Neuron (in vitro differentiated cells): ENCODE data around the gene IDH3B.

Experiments
- H2AFZ ChIP-seq: one replicate; pipeline ENCODE4 v1.6.1; 2013; ENCODE audit warnings: low read depth, mild to moderate bottlenecking, inconsistent platforms, low read length, moderate library complexity
- H3K27me3 ChIP-seq: one replicate; pipeline ENCODE4 v1.6.1; 2013; ENCODE audit warnings: low read length; ENCODE audit not compliant: insufficient read depth
- H3K36me3 ChIP-seq: one replicate; pipeline ENCODE4 v1.6.1; 2013; ENCODE audit warnings: low read length; ENCODE audit not compliant: insufficient read depth
- H3K4me1 ChIP-seq: one replicate; pipeline ENCODE4 v1.6.1; 2013; ENCODE audit warnings: low read length; ENCODE audit not compliant: insufficient read depth
- H3K4me3 ChIP-seq: 2 replicates; pipeline ENCODE4 v1.5.1; 2013; ENCODE audit warnings: mild to moderate bottlenecking, low read length, moderate library complexity
- H3K9me3 ChIP-seq: one replicate; pipeline ENCODE4 v1.6.1; 2013; ENCODE audit warnings: low read length

The IDH3B gene

GRCh38 chr20:2640899-2641298 is 23.1 kb downstream of the IDH3B start:
- Histone ChIP-seq H3K4me3 (no peak overlapping the region), H3K36me3 (no peaks in the 10 kb centered on the region), H3K4me1 (no peaks in the 10 kb centered on the region)

GRCh38 chr20:2640260-2640659 is 23.8 kb downstream of the IDH3B start:
- Histone ChIP-seq H3K27me3 (no peaks in the 10 kb centered on the region), H3K4me3 (no peak overlapping the region), H3K36me3 (no peaks in the 10 kb centered on the region), H2AFZ (no peak overlapping the region), H3K4me1 (no peaks in the 10 kb centered on the region), H3K9me3 (no peaks in the 10 kb centered on the region)

More at GRCh38 chr20:2640899-2641298, 23.1 kb downstream of the IDH3B start:
- H2AFZ ChIP-seq, result no peak overlapping the region
- no peaks in the 10 kb centered on the region for H3K9me3 ChIP-seq
- H3K27me3 ChIP-seq, result no peaks in the 10 kb centered on the region

- Histone ChIP-seq H3K27me3 (no peaks in the 10 kb centered on the region), H3K36me3 (no peaks in the 10 kb centered on the region), H2AFZ (no peak overlapping the region), H3K4me3 (no peak overlapping the region), H3K4me1 (peaks cover 8% of the 10 kb centered on the region), H3K9me3 (no peaks in the 10 kb centered on the region)
Measured at GRCh38 chr20:2637246-2637645, 26.8 kb downstream of the IDH3B start.

- H3K4me3 ChIP-seq, result no peak overlapping the region
Measured at GRCh38 chr20:2633381-2633780, 30.6 kb downstream of the IDH3B start.

GRCh38 chr20:2631228-2631627 is 32.8 kb downstream of the IDH3B start:
- H2AFZ ChIP-seq, result no peak overlapping the region
- H3K36me3 ChIP-seq, result no peaks in the 10 kb centered on the region
- peaks cover 4% of the 10 kb centered on the region for H3K27me3 ChIP-seq
- no peak overlapping the region for H3K4me3 ChIP-seq
- peaks cover 8% of the 10 kb centered on the region for H3K4me1 ChIP-seq
- H3K9me3 ChIP-seq, result peaks cover 4% of the 10 kb centered on the region

More at GRCh38 chr20:2633381-2633780, 30.6 kb downstream of the IDH3B start:
- Histone ChIP-seq H3K4me1 (peaks cover 8% of the 10 kb centered on the region), H3K9me3 (peaks cover 3% of the 10 kb centered on the region), H2AFZ (no peak overlapping the region), H3K27me3 (no peaks in the 10 kb centered on the region), H3K36me3 (no peaks in the 10 kb centered on the region)

- Histone ChIP-seq H3K4me1 (no peaks in the 10 kb centered on the region), H3K9me3 (peaks cover 6% of the 10 kb centered on the region), H3K4me3 (no peak overlapping the region), H2AFZ (no peak overlapping the region), H3K36me3 (no peaks in the 10 kb centered on the region), H3K27me3 (peaks cover 6% of the 10 kb centered on the region)
Measured at GRCh38 chr20:2626853-2627541, 37.0 kb downstream of the IDH3B start.

GRCh38 chr20:2625062-2625461 is 39.0 kb downstream of the IDH3B start:
- H3K9me3 ChIP-seq, result peaks cover 3% of the 10 kb centered on the region
- H3K4me3 ChIP-seq, result no peak overlapping the region
- H3K36me3 ChIP-seq, result no peaks in the 10 kb centered on the region
- H3K4me1 ChIP-seq, result no peaks in the 10 kb centered on the region
- no peak overlapping the region for H2AFZ ChIP-seq
- peaks cover 6% of the 10 kb centered on the region for H3K27me3 ChIP-seq

GRCh38 chr20:2624190-2624589 is 39.8 kb downstream of the IDH3B start:
- Histone ChIP-seq H3K9me3 (peaks cover 3% of the 10 kb centered on the region), H3K4me1 (no peaks in the 10 kb centered on the region), H3K36me3 (no peaks in the 10 kb centered on the region), H3K4me3 (no peak overlapping the region), H3K27me3 (peaks cover 6% of the 10 kb centered on the region), H2AFZ (no peak overlapping the region)

- H2AFZ ChIP-seq, result no peak overlapping the region
- H3K9me3 ChIP-seq, result peaks cover 2% of the 10 kb centered on the region
- H3K27me3 ChIP-seq, result peaks cover 11% of the 10 kb centered on the region
- H3K4me3 ChIP-seq, result no peak overlapping the region
- H3K36me3 ChIP-seq, result no peaks in the 10 kb centered on the region
- no peaks in the 10 kb centered on the region for H3K4me1 ChIP-seq
Measured at GRCh38 chr20:2619961-2620595, 43.9 kb downstream of the IDH3B start.

- H3K4me1 ChIP-seq, result no peaks in the 10 kb centered on the region
- no peak overlapping the region for H2AFZ ChIP-seq
- peaks cover 11% of the 10 kb centered on the region for H3K27me3 ChIP-seq
- H3K4me3 ChIP-seq, result no peak overlapping the region
- H3K9me3 ChIP-seq, result peaks cover 2% of the 10 kb centered on the region
- H3K36me3 ChIP-seq, result no peaks in the 10 kb centered on the region
Measured at GRCh38 chr20:2619337-2619736, 44.7 kb downstream of the IDH3B start.

- Histone ChIP-seq H3K36me3 (no peaks in the 10 kb centered on the region), H2AFZ (no peak overlapping the region), H3K27me3 (peaks cover 11% of the 10 kb centered on the region), H3K4me3 (no peak overlapping the region), H3K9me3 (peaks cover 2% of the 10 kb centered on the region), H3K4me1 (no peaks in the 10 kb centered on the region)
Measured at GRCh38 chr20:2618815-2619214, 45.2 kb downstream of the IDH3B start.

- H2AFZ ChIP-seq, result no peak overlapping the region
- H3K27me3 ChIP-seq, result peaks cover 11% of the 10 kb centered on the region
- no peaks in the 10 kb centered on the region for H3K4me1 ChIP-seq
- H3K36me3 ChIP-seq, result no peaks in the 10 kb centered on the region
- peaks cover 2% of the 10 kb centered on the region for H3K9me3 ChIP-seq
- H3K4me3 ChIP-seq, result no peak overlapping the region
Measured at GRCh38 chr20:2617099-2617714, 46.8 kb downstream of the IDH3B start.

GRCh38 chr20:2616634-2617033 is 47.4 kb downstream of the IDH3B start:
- Histone ChIP-seq H3K36me3 (no peaks in the 10 kb centered on the region), H3K4me1 (no peaks in the 10 kb centered on the region), H3K4me3 (no peak overlapping the region), H2AFZ (no peak overlapping the region), H3K27me3 (peaks cover 11% of the 10 kb centered on the region), H3K9me3 (peaks cover 2% of the 10 kb centered on the region)
